K562 (cell line): Measurements from ENCODE around the gene NFAM1. TPM values are rescaled to one million over a fixed set of nuclear protein-coding genes. Genes with fewer than 3 reads are reported as not detected.
A peak's percentile ranks its signal among the peaks of the same experiment; 100 is the strongest.

Source experiments
- BACH1 ChIP-seq: fragments of 200-800 bp; sonication (Bioruptor generic); IDR thresholded peaks from 2 replicates; pipeline ENCODE4 v1.6.1; 2016; ENCODE audit warnings: missing genetic modification characterization, missing compliant biosample characterization
- BRF2 ChIP-seq: IDR thresholded peaks from 3 replicates; pipeline ENCODE4 v1.6.1; 2011; ENCODE audit warnings: borderline replicate concordance, mild to moderate bottlenecking; ENCODE audit not compliant: insufficient read length, insufficient read depth
- CTBP1 ChIP-seq: fragments of 450-650 bp; IDR thresholded peaks from 2 replicates; pipeline ENCODE4 v1.6.1; 2016; ENCODE audit warnings: borderline replicate concordance
- FOXK1 ChIP-seq: sonication (generic); formaldehyde crosslinking; IDR thresholded peaks from 2 replicates; pipeline ENCODE4 v1.8.0; 2022; ENCODE audit warnings: missing genetic modification reagents, mild to moderate bottlenecking, borderline replicate concordance
- HNRNPL ChIP-seq: fragments of 200-400 bp; formaldehyde crosslinking; IDR thresholded peaks from 2 replicates; pipeline ENCODE4 v1.6.1; 2017; ENCODE audit warnings: low read depth, mild to moderate bottlenecking, low read length
- HSF4 ChIP-seq: fragments of 250-450 bp; sonication (Bioruptor Pico); IDR thresholded peaks from 2 replicates; pipeline ENCODE4 v2.1.2; 2022; ENCODE audit warnings: mild to moderate bottlenecking, moderate library complexity, borderline replicate concordance
- KHSRP ChIP-seq: fragments of 450-650 bp; IDR thresholded peaks from 2 replicates; pipeline ENCODE4 v1.6.1; 2017
- MCM7 ChIP-seq, 2 experiments: fragments of 450-650 bp; IDR thresholded peaks; 2 replicates each; pipeline ENCODE4 v1.6.1; 2016 to 2018
- MEF2A ChIP-seq: IDR thresholded peaks from 2 replicates; pipeline ENCODE4 v1.6.1; 2011; ENCODE audit warnings: low read depth, mild to moderate bottlenecking, low read length, moderate library complexity; ENCODE audit not compliant: control insufficient read depth
- NCOA4 ChIP-seq: fragments of 450-650 bp; IDR thresholded peaks from 2 replicates; pipeline ENCODE4 v1.6.1; 2018; ENCODE audit warnings: mild to moderate bottlenecking; ENCODE audit not compliant: partially characterized antibody
- NFE2 ChIP-seq: IDR thresholded peaks from 2 replicates; pipeline ENCODE4 v1.6.1; 2014; ENCODE audit warnings: antibody characterized with exemption, low read depth
- NFRKB ChIP-seq: fragments of 450-650 bp; IDR thresholded peaks from 2 replicates; pipeline ENCODE4 v1.6.1; 2016; ENCODE audit warnings: low read depth
- ZBTB40 ChIP-seq, 2 experiments: fragments of 450-650 bp in 1 of 2; sonication (generic) in 1 of 2; formaldehyde crosslinking in 1 of 2; IDR thresholded peaks; 2 replicates each; pipeline versions ENCODE4 v1.7.1 to v1.9.0; 2016 to 2022; ENCODE audit warnings: inconsistent platforms in 1 of 2, mild to moderate bottlenecking in 1 of 2, missing genetic modification reagents in 1 of 2
- polyA plus RNA-seq, 8 experiments: library from polyadenylated mRNA; depleted of rRNA in 4 of 8; stranded (reverse) in 5 of 8; unstranded in 3 of 8; fragments of >200 nt; fragmentation: Nextera tagmentation in 2 of 8; fragmentation: Illumina TruSeq in 1 of 8; extraction: Ambion mirVana in 2 of 8; extraction: Trizol in 1 of 8; gene quantifications; 2 replicates each; pipeline versions ENCODE4 v1.2.1 to v1.2.3, GENCODE V29; 2011 to 2014; ENCODE audit warnings: inconsistent platforms in 1 of 8, missing spikeins in 1 of 8
- total RNA-seq, 7 experiments: library from RNA; depleted of rRNA in 6 of 7; stranded (reverse); fragments of >200 nt in 6 of 7; fragmentation: Illumina TruSeq in 2 of 7; extraction: Trizol in 2 of 7; gene quantifications; 2 replicates each; pipeline versions ENCODE4 v1.2.1 to v1.2.3, GENCODE V29; 2011 to 2021; ENCODE audit warnings: low replicate concordance in 1 of 7
- TF ChIP-seq, protein P1 (sequence below): fragments of 450-650 bp; IDR thresholded peaks from 2 replicates; pipeline ENCODE4 v1.6.1; 2017; ENCODE audit warnings: antibody characterized with exemption

Gene NFAM1
- total and polyA plus RNA-seq, 9 of the 15 experiments (the other 6 are each of a cell fraction or from before 2014, with no cell fraction given), result 0.01 to 0.18 (median 0.03) TPM; not detected in 5

- TF ChIP-seq ZBTB40 (IDR thresholded peaks at IDR 0.05) (no peak), ZBTB40 (CRISPR knock-in tag; IDR thresholded peaks at IDR 0.05) (no peak), NCOA4 (no peak), HNRNPL (no peak), CTBP1 (peak; percentile 55; the same call in 1 of the 2 replicates), BRF2 (no peak), NFE2 (no peak), NFRKB (no peak), BACH1 (tag) (no peak), MEF2A (no peak), FOXK1 (CRISPR knock-in tag) (no peak), KHSRP (no peak), HSF4 (CRISPR knock-in tag) (no peak), MCM7 (IDR thresholded peaks at IDR 0.05) (no peak)
- TF ChIP-seq, protein P1, sequence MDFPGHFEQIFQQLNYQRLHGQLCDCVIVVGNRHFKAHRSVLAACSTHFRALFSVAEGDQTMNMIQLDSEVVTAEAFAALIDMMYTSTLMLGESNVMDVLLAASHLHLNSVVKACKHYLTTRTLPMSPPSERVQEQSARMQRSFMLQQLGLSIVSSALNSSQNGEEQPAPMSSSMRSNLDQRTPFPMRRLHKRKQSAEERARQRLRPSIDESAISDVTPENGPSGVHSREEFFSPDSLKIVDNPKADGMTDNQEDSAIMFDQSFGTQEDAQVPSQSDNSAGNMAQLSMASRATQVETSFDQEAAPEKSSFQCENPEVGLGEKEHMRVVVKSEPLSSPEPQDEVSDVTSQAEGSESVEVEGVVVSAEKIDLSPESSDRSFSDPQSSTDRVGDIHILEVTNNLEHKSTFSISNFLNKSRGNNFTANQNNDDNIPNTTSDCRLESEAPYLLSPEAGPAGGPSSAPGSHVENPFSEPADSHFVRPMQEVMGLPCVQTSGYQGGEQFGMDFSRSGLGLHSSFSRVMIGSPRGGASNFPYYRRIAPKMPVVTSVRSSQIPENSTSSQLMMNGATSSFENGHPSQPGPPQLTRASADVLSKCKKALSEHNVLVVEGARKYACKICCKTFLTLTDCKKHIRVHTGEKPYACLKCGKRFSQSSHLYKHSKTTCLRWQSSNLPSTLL, result no peak
These were observed 32.6 kb downstream of the NFAM1 start (continued) for GRCh38 chr22:42399315-42400271.
